CD4-positive, alpha-beta T cell treated with Interleukin-21 for 1 hour (primary cell): ENCODE measurements around the gene ZNF687.

Experiments
- DNase-seq: peaks from one replicate; pipeline ENCODE4 v3.0.0-alpha.2; 2020

Gene ZNF687

DNA sequence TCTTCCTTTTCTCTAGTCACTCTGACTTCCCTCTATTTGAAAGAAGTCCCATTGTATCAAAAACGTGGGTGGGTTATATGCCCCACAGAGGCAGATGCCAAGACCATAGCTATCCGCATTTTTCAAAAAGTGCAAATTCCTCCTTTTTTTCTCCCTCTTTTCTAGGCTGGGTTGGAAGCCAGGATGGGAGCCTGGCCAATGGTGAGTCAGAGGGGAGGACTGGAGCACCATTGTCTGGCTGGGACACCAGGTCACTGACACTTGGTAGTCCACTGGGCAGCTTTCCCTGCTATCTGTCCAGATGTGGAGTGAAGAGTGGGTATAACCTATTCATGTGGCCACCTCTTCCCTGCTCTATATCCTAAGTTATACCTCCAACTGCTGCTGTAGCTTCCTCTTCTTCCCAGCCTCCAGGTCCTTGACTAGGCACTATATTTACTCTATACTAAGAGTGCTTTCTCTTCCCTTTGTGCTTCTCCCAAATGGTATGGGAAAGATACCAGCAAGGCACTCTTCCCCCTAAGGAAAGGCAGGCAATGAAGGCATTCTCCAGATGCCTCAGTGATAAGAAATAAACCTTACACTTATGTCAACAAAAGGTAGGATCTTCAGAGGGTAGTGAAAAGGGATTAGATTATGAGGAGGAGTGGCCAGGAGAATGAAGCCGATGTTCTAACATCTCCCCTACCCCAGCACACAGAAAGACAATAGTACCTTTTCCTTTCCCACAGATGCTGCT lies 32.2 kb downstream of the ZNF687 start:
- no peak for DNase-seq

DNA sequence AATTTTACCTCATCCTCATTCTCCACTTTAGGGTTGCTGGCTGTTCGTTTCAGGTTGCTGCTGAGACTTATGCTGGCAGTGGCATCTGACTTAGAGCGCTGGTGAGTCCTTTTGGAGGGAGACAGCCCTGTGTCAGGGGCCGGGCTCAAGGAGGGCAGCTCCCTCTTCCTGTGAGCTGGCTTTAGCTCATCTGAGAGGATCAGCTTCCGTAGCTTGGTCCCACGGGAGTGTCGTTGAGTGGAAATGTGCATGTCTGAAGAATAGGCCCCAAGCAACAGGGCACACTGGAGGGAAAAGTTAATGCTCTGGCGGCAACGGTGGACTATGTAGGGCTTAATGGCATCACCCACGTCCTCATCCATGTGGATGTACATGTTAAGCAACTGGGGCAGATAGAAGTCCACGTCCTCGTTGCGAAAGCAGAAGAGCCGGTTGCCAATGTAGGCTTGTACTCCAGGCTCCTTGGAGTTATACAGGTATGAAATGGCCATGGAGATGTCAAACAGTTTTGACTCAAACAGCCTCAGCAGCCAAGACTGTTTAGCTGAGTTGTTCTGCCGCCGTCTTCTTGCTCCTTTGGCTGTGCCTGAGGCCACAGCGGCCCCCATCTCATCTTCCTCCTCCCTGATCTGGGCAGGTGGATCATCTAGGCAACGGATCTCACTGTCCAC lies 33.6 kb downstream of the ZNF687 start:
- no peak for DNase-seq

DNA sequence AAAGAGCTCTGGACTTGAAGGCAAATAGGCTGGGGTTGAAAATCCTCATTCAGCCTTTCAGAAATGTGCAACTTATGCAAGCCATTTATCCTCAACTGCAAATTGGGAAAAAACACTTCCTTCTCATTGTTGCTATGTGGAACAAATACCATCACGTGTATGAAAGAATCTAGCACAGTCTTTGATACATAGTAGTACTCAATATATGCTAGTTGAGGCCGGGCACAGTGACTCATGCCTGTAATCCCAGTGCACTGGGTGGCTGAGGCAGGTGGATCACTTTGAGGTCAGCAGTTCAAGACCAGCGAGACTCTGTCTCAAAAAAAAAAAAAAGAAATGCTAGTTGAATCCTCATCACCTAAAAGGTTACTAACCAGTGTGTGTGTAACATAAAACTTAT lies 36.9 kb downstream of the ZNF687 start:
- no peak for DNase-seq

DNA sequence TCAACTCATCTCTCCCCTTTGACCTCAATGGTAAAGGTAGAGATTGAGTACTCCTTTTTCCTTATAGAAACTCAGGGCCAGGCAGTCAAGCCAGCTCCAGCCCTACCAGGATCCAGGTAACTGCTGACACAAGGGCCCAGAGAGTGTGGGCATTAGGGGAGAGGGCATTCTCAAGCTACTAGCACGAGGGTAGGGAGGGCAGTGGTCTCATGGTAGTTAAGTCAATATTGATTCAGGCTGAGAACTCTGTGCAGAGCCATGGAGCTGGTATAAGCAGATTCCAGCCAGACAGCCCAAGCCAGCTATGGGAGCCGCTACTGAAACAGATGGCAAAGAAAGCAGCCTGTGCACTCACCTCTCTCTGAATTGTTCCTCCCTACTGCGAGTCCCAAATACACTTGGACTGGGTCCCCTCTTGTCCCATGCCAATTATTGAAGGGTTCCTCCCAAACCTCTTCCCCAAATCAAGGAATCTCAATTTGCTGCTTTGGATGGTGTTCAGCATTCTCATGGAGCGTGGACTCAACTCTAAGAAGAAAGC lies 42.4 kb downstream of the ZNF687 start:
- DNase-seq, result no peak

DNA sequence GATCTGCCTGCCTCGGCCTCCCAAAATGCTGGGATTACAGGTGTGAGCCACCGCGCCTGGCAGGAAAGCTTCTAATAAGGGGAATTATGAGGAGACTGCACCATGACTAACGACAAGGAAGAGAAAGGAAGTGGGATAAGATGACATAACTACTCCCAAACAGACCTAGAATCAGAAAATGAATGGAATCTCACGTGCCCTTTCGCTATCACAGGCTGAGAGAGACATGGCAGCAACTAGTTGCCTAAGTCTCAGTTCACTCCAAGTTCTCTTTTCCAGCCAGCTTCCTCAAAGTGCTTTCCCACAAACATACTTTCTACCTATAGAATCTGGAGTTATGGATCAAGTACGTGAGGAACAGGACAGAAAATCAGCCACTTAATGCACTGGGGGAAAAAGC lies 43.1 kb downstream of the ZNF687 start:
- DNase-seq, result no peak

DNA sequence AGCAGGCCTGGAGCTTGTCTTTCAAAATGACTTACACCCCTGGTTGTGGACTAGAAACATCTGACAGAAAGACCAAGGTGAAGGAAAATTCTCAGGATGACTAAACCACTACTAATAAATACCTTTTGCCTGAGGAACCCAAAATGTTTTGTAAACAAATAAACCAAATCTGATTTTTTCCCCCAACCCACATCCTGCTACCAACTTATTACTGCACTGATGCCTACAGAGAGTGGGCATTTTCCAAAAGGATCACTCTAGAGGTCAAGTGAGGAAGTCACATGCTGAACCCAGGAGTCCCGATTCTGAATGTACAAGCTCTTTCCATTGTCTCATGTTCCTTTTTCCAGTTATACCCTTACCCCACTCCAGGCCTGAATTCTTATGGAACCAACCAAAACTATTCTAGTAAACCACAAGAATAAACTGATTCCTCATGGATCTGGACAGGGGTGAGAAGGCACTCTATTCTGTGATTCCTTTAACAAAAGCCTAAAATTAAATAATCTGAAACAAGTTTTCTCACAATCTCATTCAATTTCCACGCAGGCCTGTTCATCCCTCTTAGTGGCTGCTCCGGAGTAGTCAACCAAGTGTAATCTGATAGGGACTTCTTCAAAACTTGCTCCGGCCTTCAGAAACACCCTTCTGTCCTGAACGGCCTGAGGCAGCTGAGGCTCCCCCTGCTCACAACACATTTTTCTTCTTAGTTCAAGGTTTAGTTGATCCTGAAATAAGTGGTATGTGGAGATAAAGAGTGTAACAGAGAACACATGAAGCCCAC lies 43.7 kb downstream of the ZNF687 start:
- DNase-seq, result no peak

DNA sequence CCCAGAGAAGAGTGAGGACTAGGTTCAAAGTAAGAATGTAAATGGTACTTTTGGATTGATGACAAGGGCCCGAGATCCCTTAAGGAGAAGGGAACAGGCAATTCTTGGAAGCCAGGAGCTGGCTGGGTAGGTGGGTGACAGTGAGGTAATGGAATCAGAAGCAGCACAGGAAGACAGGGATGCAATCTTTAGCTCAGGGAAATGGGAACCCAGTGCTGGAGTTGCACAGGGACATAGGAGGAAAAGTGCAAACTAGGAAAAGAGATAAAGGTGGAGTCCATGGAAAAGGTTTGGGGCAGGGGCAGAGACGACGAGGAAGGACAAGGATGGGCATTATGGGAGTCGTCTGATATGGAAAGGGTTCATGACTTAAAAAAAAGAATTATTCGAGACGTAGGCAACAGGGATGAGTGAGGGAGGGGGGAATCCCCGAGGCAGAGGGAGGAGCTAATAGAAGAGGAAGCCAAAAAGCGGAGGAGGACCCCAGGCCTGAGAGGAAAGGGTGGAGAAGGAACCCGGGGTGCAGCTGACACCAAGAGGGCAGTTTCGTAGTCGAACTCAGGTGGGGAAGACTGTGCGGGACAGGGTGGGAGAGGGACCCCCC lies 44.6 kb downstream of the ZNF687 start:
- DNase-seq, result peak; percentile 78

DNA sequence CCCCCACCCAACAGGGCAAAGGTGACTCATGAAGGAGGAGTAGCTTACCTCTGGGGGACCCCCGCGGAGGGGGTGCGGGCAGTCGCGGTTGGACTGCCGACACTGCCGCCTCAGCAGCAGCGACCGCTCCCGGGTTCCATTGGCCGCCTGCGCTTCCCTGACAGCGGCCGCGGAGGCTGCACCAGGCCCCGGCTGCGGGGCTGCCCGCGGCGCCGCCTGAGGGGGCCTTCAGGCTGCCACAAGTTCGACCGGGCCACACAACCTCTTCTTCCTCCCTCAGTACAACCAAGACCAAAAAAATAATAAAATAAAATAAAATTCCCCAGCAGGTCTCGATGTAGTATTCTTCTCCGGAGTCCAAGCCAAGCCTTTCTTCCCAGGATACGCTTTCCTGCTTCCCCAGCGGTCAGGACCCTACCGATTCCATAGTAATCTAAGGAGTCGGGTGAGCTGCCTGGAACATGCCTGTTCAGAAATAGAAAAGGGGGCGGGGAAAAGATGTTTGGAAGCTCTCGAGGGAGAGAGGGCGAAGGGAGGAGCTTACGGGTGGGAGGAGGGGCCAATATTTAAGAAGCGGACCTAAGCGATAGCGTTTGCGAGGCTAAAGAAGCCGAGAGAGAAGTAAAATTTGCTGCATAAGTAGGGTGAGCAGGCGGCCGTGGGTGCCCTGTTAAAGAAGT lies 45.3 kb downstream of the ZNF687 start, which contains the start of gene PI4KB:
Gene PI4KB, minus strand, starts transcription at position 194 of the 680 bp plus-strand sequence. CDS start 10,935 bp downstream, outside the sequence.
- peak; percentile 97 for DNase-seq

DNA sequence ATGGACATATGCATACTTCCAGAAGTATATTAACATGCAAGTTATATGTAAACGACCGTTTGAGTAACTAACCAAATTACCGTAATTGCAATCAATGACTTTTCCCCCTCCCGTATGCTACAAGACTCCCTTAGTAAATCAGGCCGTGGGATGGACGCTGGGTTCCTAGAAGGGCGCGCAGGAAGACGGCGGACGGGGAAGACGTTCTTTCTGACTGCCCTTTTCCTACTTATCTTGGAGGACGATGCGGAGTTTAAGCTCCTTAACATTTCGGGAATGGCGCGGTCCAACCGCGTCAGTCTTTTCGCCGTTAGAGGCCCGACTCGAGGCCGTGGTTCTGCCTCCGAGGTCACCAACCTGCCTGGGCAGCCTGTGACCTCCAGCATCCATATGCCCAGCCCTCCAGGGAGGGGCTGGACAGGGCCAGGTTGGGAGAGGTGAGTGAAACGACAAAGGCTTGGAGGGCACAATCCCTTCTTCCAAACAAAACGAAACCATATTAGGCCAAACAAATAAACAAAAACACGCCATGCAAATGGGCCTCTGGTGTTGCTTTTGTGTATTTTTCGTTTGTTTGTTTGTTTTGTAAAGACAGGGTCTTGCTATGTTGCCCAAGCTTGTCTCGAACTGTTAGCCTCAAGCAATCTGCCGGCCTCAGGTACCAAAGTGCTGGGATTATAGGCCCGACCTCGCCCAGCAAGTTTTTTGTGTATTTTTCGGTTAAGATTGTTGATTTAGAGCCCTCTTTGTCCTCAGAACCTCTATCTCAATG lies 46.0 kb downstream of the ZNF687 start:
- DNase-seq, result no peak

DNA sequence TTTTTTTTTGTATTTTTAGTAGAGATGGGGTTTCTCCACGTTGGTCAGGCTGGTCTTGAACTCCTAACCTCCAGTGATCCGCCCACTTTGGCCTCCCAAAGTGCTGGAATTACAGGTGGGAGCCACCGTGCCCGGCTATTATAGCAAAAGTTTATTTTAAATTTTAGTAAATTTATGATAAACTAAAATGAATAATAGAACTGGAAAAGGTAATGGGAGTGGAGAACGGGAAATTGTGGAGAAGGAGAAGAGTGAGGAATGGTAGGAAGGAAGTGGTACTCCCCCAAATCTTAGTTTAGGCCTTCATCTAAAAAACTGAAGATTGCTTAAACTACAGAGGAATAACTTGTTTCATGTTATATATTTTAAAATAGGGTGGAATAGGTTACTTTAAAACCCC lies 52.7 kb downstream of the ZNF687 start:
- no peak for DNase-seq

DNA sequence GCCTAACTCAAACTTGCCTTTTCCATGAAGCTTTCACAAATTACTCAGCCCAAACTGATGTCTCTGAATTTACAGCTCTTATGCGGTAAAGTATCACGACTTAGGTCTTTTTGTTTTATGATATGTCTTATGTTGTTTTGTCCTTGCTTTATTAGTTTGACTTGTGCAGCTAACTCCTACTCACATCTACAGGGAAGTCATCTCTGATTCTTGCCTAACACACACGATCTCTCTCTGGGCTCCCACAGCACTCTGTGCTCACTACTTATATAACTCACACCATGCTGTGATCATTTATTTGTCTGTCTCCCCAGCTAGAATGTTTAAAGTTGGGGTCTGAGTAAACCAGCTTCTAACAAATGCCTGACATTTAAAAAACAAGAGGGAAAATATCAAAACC lies 54.5 kb downstream of the ZNF687 start:
- no peak for DNase-seq

DNA sequence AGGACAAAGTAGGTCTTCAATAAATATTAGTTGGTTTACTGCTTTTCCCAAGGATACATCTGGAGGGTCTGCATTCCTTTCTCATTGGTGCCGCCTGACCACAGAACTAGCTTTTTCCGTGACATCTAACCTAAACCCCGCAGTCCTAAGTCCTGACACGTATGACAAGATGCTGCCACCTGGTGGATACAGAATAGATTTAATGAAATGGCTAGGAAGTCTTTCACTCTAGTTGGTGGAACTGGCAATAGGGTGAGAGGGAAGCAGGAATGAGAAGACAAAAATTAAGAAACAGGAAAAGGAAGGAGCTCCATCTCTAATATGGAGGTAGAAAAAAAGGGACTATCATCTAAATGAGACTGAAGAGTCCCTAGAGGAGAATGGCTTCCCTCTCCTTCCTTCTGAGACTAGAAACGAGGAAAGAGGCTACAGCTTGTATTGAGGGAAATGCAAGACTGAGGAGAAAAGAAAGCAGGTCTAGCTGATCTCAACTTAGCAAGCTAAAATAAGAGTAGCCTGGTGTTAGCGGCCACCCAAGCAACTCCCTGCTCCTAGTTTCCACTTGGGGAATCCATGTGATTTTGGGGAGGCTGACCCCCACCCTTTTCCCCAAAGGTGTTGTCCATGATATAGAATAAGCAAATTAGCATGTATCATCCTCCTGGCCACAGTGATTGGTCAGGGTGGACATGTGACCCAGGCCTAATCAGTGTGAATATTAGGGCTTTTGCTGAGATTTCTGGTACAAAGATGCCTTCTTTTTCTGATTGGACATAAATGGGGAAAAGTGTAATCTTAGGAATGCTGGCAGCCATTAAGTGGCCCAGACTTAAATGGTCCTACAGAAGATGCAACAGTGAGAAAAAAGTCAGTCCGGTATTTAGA lies 59.0 kb downstream of the ZNF687 start:
- peak; percentile 81 for DNase-seq
